Activated T-cell treated with anti-CD3 and anti-CD28 coated beads, Interleukin-2, amount 50 U/mL, for 24 hours (primary cell): ENCODE measurements around the gene CPA4.

Experiments
- DNase-seq: peaks from one replicate; pipeline ENCODE4 v3.0.0-alpha.2; 2020
- H3K27ac Mint-ChIP-seq: 2 replicates; pipeline ENCODE4 v1.8.0; 2020; ENCODE audit warnings: mild to moderate bottlenecking, mixed read lengths
- H3K27me3 Mint-ChIP-seq: 2 replicates; pipeline ENCODE4 v1.8.0; 2020; ENCODE audit warnings: mixed read lengths
- H3K36me3 Mint-ChIP-seq: 2 replicates; pipeline ENCODE4 v1.8.0; 2020; ENCODE audit warnings: low read depth, mixed read lengths
- H3K4me1 Mint-ChIP-seq: 2 replicates; pipeline ENCODE4 v1.8.0; 2020; ENCODE audit warnings: low read depth, mixed read lengths
- H3K4me3 Mint-ChIP-seq: 2 replicates; pipeline ENCODE4 v1.8.0; 2020; ENCODE audit warnings: mild to moderate bottlenecking, moderate library complexity, mixed read lengths
- H3K9me3 Mint-ChIP-seq: 2 replicates; pipeline ENCODE4 v1.8.0; 2020; ENCODE audit warnings: mixed read lengths

CPA4 gene

DNA sequence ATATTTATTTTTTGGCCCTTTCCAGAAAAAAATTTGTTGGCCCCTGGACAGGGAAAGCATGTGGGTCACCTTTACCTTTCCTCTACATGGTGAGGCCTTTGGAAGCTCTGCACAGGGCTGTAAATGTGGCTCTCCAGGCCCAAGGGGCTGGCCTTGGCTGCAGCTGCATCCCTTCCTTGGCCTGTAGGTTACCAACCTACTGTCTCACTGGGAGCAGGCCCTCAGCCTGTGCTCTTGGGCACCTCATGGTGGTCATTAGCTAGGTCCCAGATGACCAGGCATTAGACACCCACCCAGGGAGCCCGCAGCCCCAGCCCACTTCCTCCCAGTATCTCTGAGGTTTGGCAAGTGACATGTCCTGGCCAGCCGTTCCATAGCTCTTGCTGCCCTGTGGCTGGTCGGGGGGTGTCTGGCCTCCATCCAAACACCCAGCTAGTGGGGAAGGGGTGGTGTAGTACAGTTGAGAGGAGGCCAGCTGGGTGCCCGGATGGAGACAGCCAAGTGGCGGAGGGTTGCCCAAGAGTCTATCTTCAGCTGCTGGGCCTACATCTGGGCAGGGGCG, 44.5 kb downstream of the CPA4 start:
- no peaks in the 10 kb centered on the region for H3K27me3 Mint-ChIP-seq
- H3K4me3 Mint-ChIP-seq = no peak overlapping the region
- no peak overlapping the region for H3K27ac Mint-ChIP-seq
- H3K36me3 Mint-ChIP-seq = no peaks in the 10 kb centered on the region
- peaks cover 4% of the 10 kb centered on the region for H3K4me1 Mint-ChIP-seq
- no peaks in the 10 kb centered on the region for H3K9me3 Mint-ChIP-seq
- DNase-seq = no peak

DNA sequence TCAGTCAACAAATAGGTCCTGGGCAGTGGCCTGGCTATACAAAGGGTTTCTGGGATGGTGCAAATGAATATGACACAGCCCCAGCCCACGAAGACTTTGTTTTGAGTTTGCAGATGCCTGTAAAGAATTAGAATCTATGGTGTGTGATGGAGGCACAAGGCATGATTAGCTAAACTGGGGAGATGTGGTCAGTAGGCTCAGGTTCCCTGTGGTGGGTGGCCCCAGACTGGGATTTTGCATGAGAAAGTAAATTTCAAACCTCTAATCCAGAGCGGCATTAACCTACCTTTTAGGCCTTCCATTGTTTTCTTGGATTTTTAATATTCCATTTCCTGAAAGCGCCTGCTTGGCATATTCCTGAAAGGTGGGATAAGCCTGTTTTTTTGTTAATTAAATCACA, 45.3 kb downstream of the CPA4 start:
- Mint-ChIP-seq H3K27me3 (no peaks in the 10 kb centered on the region), H3K4me1 (peaks cover 4% of the 10 kb centered on the region), H3K36me3 (no peaks in the 10 kb centered on the region), H3K9me3 (no peaks in the 10 kb centered on the region), H3K27ac (no peak overlapping the region), H3K4me3 (no peak overlapping the region)
- DNase-seq = no peak

DNA sequence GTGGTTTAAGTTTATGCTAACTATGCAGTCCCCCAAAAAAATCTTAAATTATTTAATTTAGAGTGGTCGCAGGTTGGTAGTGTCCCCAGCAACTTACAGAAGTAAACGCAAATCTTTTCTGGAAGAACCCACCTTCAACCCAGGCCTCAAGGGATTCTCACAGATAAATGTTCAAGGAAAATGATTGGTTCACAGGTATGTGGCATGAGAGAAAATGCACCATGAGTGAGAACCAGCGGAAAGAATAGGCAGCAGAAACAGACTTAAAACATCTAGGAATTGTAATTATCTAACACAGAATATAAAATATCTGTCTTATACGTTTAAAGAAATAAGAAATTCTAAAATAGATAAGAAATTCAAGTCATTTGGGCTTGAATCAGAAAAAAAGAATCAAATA, 48.9 kb downstream of the CPA4 start:
- no peaks in the 10 kb centered on the region for H3K4me1 Mint-ChIP-seq
- no peak for DNase-seq
- H3K4me3 Mint-ChIP-seq = no peak overlapping the region
- H3K27me3 Mint-ChIP-seq = no peaks in the 10 kb centered on the region
- no peaks in the 10 kb centered on the region for H3K36me3 Mint-ChIP-seq
- H3K27ac Mint-ChIP-seq = no peak overlapping the region
- no peaks in the 10 kb centered on the region for H3K9me3 Mint-ChIP-seq

DNA sequence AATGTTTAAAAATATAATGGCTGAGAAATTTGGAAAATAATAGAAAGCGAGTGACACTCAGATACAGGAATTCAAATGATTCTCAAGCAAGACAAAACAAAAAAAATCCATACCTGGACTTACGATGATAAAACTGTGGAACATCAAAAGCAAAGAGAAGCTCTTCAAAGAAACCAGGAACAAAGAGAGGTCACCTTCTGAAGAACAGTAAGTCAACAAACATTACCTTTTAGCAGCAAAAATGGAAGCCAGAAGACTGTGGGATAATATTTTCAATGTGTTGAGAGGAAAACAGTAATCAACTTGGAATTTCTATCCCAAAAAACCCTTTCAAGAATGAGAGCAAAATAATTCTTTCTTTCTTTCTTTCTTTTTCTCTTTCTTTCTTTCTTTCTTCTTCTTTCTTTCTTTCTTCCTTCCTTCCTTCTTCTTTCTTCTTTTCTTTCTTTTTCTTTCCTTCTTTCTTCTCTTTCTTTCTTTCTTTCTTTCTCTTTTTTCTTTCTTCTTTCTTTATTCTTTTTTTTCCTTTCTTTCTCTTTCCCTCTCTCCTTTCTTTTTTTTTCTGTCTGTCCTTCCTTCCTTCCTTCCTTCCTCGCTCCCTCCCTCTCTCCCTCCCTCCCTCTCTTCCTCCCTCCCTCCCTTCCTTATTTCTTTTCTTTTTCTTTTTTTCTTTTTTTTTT, 49.9 kb downstream of the CPA4 start:
- no peak for DNase-seq
- no peaks in the 10 kb centered on the region for H3K36me3 Mint-ChIP-seq
- H3K27ac Mint-ChIP-seq = no peak overlapping the region
- H3K4me3 Mint-ChIP-seq = no peak overlapping the region
- H3K9me3 Mint-ChIP-seq = no peaks in the 10 kb centered on the region
- H3K4me1 Mint-ChIP-seq = no peaks in the 10 kb centered on the region
- H3K27me3 Mint-ChIP-seq = no peaks in the 10 kb centered on the region

DNA sequence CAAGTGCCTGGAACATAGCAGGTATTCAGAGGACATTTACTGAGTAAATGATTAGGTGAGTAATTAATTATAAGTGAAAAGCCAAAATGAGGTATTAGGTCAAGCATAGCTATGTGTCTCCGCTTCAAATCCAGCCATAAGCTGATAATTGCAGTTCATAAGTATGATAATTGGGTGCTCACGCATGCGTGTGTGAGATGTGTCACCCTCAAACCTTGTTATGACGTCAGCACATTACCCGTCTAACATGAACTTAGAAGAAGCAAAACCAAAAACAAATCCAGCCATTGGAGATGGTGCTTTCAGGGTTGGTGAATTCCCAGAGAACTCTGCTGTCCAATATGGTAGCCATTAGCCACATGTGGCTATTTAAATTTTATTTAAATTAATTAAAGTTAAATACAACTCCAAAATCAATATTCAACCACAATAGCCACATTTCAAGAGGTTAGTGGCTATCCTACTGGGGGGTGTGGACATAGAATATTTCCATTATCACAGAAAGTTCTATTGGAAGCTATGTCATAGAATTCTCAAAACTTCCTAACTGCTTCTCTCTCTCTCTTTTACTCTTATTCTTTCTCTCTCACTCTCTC, 51.4 kb downstream of the CPA4 start, which contains the start of gene CPA5:
Gene CPA5 (plus strand): TSS at position 546 of the 596 bp plus-strand sequence. CDS start 1,670 bp downstream, outside the sequence.
- H3K27me3 Mint-ChIP-seq = no peaks in the 10 kb centered on the region
- no peak within 1 kb of the TSS for H3K4me3 Mint-ChIP-seq

DNA sequence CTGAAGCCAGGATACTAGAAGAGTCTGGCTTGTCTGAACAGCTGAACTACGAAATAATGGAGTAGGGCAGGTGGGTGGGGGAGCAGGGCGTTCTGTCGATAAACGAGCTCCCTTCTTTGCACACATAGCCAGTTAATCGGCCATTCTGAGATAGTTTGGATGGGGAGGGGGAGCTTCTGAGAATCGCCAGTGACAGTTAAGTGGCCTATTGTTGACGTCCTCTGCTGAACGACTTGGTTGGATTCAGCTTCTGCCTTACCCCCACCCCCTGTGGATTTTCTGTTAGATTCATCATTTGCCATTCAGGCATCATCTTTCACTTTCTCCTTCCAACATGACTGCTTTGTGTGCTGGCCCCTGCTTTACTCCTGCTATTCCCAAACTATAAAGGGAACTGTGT, 52.2 kb downstream of the CPA4 start:
- no peak overlapping the region for H3K27ac Mint-ChIP-seq
- no peaks in the 10 kb centered on the region for H3K27me3 Mint-ChIP-seq
- no peaks in the 10 kb centered on the region for H3K9me3 Mint-ChIP-seq
- no peak for DNase-seq
- H3K36me3 Mint-ChIP-seq = no peaks in the 10 kb centered on the region
- peaks cover 2% of the 10 kb centered on the region for H3K4me1 Mint-ChIP-seq
- H3K4me3 Mint-ChIP-seq = no peak overlapping the region

More for the DNA sequence above, 51.4 kb downstream of the CPA4 start, which contains the start of gene CPA5:
- Mint-ChIP-seq H3K9me3 (no peaks in the 10 kb centered on the region), H3K27ac (no peak within 1 kb of the TSS), H3K36me3 (no peaks in the 10 kb centered on the region), H3K4me1 (no peaks in the 10 kb centered on the region)
- no peak for DNase-seq

DNA sequence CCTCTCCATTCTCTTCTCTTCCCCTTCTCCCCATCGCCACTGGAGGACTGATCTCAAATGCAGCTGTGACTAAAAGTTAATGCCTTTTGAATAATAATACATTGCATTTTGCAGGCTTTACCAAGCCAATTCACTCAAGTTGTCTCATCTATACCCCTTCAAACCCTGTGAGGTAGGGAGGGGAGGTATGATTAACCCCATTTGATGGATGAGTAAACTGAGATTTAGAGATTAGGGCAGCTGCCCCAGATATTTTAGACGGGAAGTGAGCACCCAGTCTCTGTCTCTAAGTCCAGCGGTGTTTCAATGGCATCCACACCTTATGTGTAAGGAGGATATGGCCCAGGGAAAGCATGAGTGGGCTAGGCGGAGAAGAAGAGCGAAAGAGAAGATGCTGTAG, 52.8 kb downstream of the CPA4 start:
- no peak overlapping the region for H3K27ac Mint-ChIP-seq
- DNase-seq = no peak
- H3K4me3 Mint-ChIP-seq = no peak overlapping the region
- no peaks in the 10 kb centered on the region for H3K9me3 Mint-ChIP-seq
- H3K4me1 Mint-ChIP-seq = peaks cover 7% of the 10 kb centered on the region
- H3K27me3 Mint-ChIP-seq = no peaks in the 10 kb centered on the region
- H3K36me3 Mint-ChIP-seq = no peaks in the 10 kb centered on the region

DNA sequence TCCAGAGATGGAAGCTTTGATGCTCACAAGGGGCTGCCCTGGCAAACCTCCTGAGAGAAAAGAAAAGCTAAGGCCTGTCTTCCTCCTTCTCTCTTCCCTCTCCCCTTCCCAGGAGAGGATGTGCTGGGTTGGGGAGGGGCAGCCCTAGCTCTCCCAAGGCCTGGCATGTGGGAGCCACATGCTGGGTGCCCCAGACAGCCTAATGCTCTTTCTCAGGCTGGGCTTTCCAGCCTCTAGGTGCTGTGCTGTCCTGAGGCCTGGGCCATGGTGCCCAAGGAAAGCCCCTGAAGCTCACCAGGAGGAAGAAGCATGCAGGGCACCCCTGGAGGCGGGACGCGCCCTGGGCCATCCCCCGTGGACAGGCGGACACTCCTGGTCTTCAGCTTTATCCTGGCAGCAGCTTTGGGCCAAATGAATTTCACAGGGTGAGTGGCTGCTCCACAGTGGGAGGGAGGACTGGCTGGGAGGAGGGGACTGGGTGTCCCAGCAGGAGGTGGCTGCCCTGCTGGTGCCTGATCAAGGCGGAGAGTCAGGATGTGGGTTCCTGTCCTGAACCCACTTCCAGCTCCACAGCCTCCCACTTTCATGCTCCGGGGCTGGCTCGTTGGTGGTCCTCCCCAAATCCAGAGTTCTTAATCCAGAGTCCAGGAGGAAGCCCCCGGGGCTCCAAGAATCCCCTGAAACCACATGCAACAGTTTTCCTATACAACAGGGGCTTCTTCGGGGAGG, 53.4 kb downstream of the CPA4 start:
- Mint-ChIP-seq H3K27me3 (peaks cover under 1% of the 10 kb centered on the region), H3K4me1 (peaks cover 13% of the 10 kb centered on the region), H3K27ac (no peak overlapping the region), H3K36me3 (no peaks in the 10 kb centered on the region), H3K4me3 (no peak overlapping the region), H3K9me3 (no peaks in the 10 kb centered on the region)
- DNase-seq = no peak

DNA sequence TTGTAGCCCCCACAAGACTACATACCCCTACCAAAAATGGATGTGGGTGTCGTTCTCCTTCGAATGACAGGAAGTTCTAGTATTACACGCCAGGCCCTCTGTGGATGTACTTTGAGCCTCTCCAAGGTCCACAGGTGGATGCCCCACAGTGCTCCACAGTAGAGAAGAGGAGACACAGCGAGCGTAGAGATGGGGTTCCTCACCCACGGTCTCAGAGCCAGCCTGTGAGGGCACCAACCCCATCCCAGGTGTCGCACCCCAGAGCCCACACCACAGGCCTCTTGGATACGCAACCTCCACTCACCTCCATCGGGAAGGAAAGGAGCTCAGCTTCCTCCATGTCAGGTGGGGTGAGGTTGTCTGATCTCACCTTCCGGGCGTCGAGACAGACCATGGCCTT, 54.0 kb downstream of the CPA4 start:
- H3K27ac Mint-ChIP-seq = no peak overlapping the region
- no peak for DNase-seq
- peaks cover 3% of the 10 kb centered on the region for H3K27me3 Mint-ChIP-seq
- H3K4me3 Mint-ChIP-seq = no peak overlapping the region
- no peaks in the 10 kb centered on the region for H3K9me3 Mint-ChIP-seq
- no peaks in the 10 kb centered on the region for H3K36me3 Mint-ChIP-seq
- peaks cover 19% of the 10 kb centered on the region for H3K4me1 Mint-ChIP-seq

DNA sequence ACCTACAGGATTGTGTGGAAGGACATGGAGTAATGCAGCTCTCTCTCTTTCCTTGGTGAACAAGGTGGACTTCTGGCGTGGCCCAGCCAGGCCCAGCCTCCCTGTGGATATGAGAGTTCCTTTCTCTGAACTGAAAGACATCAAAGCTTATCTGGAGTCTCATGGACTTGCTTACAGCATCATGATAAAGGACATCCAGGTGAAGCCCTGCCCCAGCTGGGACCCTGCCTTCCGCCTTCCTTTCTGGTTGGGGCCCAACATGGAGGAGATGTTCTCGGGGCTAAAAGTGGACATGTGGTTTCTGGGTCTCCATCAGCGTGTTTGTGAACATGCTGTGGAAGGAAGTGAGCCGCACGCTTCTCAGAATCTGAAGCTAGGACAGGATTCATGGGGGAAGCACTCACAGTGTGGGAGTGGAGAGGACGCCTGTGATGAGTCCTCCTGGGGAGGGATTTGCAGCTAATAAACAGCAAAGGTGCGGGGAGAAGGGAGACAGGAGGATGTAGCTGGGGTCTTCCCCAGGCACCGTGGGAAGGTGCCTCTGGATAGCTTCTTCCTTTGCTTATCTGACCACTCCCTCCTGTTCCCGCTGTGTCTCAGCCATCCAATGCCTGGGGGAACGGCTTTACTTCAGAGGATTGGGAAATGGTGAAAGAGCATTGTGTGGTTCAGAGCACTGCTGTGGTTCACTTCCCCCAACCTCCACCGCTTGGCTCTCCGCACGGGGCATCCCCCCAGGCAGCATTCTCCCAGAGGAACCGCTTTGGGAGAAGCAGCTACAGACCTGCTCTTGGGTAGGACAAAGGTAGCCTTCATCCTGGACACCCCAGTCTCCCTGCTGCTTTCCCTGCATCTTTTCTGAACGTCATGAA, 57.2 kb downstream of the CPA4 start:
- Mint-ChIP-seq H3K27ac (no peak overlapping the region), H3K27me3 (peaks cover 3% of the 10 kb centered on the region), H3K9me3 (no peaks in the 10 kb centered on the region), H3K4me3 (no peak overlapping the region), H3K36me3 (no peaks in the 10 kb centered on the region), H3K4me1 (peaks cover 25% of the 10 kb centered on the region)
- DNase-seq = no peak

DNA sequence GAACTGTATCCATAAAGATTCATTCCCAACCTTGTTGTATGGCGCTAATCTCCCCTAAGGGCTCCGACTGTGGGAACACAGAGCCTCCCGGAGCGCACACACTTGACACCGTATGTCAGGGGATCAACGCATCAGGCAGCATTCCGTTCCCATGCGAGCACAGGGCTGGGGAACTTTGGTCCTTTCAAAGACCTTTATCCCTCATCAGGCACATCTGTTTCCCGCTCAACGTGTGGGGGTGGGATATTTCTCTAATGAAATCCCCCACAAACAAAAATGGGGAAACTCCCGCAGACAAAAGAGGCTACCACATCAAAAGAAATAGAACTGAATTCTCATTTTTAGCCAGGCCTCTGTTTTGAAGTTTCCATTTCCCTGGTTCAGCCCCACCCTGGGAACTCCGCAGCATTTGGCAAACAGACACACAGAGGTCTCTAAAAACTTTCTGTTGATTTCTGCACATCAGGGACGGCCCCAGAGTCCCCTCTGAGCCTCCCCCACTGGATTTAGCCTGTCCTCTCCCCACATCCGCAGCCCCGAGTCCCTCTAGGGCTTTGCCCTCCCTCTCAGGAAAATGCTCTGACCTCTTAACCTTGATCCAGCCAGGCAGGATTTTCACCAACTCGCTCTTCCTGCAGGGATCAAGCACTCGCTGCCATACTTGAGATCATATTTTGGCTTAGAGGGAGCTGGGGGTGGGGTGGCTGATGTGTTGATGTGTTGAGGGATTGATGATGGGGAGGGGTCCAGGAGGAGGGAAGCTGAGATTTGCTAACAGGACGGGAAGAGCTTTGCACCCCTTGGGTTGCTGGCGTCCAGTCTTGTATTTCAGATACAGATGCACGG, 58.2 kb downstream of the CPA4 start:
- peak overlapping the region; percentile 12 for H3K27ac Mint-ChIP-seq
- H3K36me3 Mint-ChIP-seq = no peaks in the 10 kb centered on the region
- H3K4me3 Mint-ChIP-seq = no peak overlapping the region
- peaks cover 25% of the 10 kb centered on the region for H3K4me1 Mint-ChIP-seq
- DNase-seq = no peak
- H3K27me3 Mint-ChIP-seq = peaks cover 3% of the 10 kb centered on the region
- no peaks in the 10 kb centered on the region for H3K9me3 Mint-ChIP-seq

DNA sequence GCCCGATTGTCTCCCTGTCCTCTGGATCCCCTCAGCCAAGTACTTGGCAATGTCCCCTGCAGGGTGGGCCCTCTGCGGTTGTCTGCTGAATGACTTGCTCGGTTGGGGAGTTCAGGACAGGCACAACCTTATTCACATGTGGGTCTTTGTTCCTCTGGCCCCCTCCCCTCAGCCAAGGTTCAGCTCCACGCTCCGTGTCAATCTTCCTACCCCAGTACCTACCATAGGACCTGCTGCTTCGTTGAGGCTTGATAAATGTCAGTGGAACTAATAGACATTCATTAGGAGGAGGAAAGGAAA, 58.8 kb downstream of the CPA4 start:
- H3K27ac Mint-ChIP-seq = no peak overlapping the region
- no peak for DNase-seq
- peaks cover 3% of the 10 kb centered on the region for H3K27me3 Mint-ChIP-seq
- H3K9me3 Mint-ChIP-seq = no peaks in the 10 kb centered on the region
- H3K4me1 Mint-ChIP-seq = peaks cover 25% of the 10 kb centered on the region
- H3K36me3 Mint-ChIP-seq = no peaks in the 10 kb centered on the region
- H3K4me3 Mint-ChIP-seq = no peak overlapping the region

DNA sequence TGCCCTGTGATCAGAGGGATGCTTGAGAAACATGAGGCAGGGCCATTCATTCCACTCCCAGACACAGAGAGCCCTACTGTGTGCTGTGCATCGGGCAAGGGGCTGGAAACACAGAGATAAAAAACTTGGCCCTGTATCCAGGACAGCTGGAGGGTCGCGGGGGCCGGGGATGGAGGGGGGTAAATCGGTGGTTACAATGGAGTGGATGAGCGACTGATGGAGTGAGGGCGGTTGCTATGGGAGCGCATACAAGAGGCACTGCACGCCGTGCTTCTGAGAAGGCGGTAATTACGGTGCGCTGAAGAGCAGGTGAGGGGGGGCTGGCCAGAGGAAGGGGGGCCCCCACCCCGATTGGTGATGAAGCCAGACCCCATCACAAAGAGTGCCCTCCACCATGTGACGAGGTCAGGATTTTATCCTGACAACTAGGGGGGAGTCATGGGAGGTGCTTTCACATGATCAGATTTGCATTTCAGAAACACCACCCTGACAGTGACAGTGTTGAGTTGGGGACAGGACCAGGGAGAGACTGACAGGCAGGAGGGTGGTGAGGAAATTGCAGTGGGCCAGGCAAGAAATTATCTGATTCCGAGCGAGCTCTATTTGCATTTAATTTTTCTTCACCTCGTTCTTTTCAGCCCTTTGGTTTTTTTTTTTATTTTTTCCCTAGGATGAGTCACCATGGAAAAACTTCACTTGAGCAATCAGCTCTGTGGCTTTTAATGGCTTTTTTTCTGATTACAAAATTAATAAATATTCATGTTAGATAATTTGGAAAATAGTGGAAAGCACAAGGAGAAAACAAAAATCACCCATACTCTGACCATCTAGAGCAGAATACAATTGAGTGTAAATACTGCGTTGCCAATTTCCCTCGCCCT, 59.5 kb downstream of the CPA4 start:
- Mint-ChIP-seq H3K9me3 (no peaks in the 10 kb centered on the region), H3K36me3 (no peaks in the 10 kb centered on the region), H3K4me1 (peaks cover 25% of the 10 kb centered on the region), H3K27me3 (peaks cover 3% of the 10 kb centered on the region), H3K27ac (no peak overlapping the region), H3K4me3 (no peak overlapping the region)
- no peak for DNase-seq
